AG10803 (cell line): ENCODE data around the gene DPYSL4.

Experiments used
- DNase-seq: peaks from one replicate; pipeline ENCODE4 v3.0.0; 2010; ENCODE audit warnings: low read depth
- H3K4me3 ChIP-seq: 2 replicates; pipeline ENCODE4 v1.5.1; 2011; ENCODE audit warnings: mild to moderate bottlenecking, low read length, control low read depth
- TF ChIP-seq, protein P1 (sequence below): conservative IDR thresholded peaks from 2 replicates; pipeline ENCODE4 v1.5.1; 2011; ENCODE audit warnings: mild to moderate bottlenecking, low read length, control low read depth, inconsistent platforms

DPYSL4 gene

GRCh38 chr10:132243141-132243540 lies 56.4 kb downstream of the DPYSL4 start:
- no peak overlapping the region for H3K4me3 ChIP-seq
- TF ChIP-seq, protein P1, sequence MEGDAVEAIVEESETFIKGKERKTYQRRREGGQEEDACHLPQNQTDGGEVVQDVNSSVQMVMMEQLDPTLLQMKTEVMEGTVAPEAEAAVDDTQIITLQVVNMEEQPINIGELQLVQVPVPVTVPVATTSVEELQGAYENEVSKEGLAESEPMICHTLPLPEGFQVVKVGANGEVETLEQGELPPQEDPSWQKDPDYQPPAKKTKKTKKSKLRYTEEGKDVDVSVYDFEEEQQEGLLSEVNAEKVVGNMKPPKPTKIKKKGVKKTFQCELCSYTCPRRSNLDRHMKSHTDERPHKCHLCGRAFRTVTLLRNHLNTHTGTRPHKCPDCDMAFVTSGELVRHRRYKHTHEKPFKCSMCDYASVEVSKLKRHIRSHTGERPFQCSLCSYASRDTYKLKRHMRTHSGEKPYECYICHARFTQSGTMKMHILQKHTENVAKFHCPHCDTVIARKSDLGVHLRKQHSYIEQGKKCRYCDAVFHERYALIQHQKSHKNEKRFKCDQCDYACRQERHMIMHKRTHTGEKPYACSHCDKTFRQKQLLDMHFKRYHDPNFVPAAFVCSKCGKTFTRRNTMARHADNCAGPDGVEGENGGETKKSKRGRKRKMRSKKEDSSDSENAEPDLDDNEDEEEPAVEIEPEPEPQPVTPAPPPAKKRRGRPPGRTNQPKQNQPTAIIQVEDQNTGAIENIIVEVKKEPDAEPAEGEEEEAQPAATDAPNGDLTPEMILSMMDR = no peak
- no peak for DNase-seq

- TF ChIP-seq, protein P1 = no peak
- no peak overlapping the region for H3K4me3 ChIP-seq
- DNase-seq = no peak
Observed at GRCh38 chr10:132243626-132244025, 56.9 kb downstream of the DPYSL4 start.

- no peak overlapping the region for H3K4me3 ChIP-seq
- TF ChIP-seq, protein P1 = no peak
Observed at GRCh38 chr10:132245056-132245455, 58.3 kb downstream of the DPYSL4 start.

DNA sequence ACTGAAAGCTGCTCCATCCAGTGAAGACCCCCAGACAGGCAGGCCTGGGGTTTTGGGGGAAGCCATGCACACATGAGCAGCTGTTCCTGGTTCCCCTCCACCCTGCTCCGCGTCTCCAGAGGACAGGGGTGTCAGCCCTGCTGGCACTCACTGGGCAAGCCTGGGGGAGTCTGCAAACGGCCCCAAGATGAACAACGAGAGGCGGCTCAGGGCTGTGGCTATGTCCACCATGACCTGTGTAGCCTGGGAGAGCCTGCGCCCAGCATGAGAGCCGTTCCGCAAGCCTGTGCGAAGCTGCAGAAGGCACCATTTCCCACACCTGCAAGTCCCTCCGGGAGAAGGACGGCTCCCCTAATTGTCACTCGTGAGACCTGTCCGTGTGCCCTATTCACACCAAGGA lies 59.5 kb downstream of the DPYSL4 start:
- no peak overlapping the region for H3K4me3 ChIP-seq
- no peak for DNase-seq
- TF ChIP-seq, protein P1 = no peak

More at GRCh38 chr10:132245056-132245455, 58.3 kb downstream of the DPYSL4 start:
- no peak for DNase-seq

DNA sequence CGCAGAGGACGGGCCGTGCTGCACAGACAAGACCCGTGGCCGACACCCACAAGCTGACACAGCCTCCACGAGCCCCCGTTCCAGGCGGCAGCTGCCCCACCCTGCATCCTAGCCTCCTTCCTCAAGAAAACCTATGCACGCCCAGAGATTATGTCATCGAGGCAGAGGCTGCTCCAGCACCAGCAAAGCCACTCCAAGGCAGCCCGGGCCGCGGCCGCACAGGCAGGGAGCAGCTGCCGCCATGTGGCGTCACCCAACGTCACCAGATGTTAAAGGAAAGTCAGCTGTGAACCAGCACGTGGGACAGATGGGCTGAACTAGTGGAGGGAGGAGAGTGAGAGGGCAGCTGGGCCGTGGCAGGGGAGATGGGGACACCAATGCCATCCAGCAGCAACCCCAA lies 61.2 kb downstream of the DPYSL4 start:
- peak; percentile 11 for DNase-seq

GRCh38 chr10:132248455-132249225 lies 61.9 kb downstream of the DPYSL4 start:
- TF ChIP-seq, protein P1 = no peak
- H3K4me3 ChIP-seq = peak overlapping the region; percentile 55
- DNase-seq = peak; percentile 20

More for the DNA sequence above, 61.2 kb downstream of the DPYSL4 start:
- no peak overlapping the region for H3K4me3 ChIP-seq
- TF ChIP-seq, protein P1 = no peak

GRCh38 chr10:132249226-132249724 lies 62.5 kb downstream of the DPYSL4 start:
- no peak for DNase-seq
- TF ChIP-seq, protein P1 = no peak
- H3K4me3 ChIP-seq = no peak overlapping the region
